Endothelial cell of umbilical vein (primary cell): ENCODE measurements around the gene CX3CR1. TPM values are rescaled to one million over a fixed set of nuclear protein-coding genes. Genes with fewer than 3 reads are reported as not detected.
"Not testable (repeated sequence)": the region's sequence is repeated elsewhere in the genome, so short reads cannot be mapped to it uniquely, and the experiment has no call there.

Experiments
- BruUV-seq: library from RNA; stranded (reverse); fragments of 400-500 nt; replicated peaks from 2 replicates; lab custom pipeline; 2021; lab: Mats Ljungman, UMichigan
- CTCF ChIA-PET: fragments of 300-600, 350-600 bp; sonication (Branson Sonifier 250); formaldehyde crosslinking; loops from one replicate; lab custom pipeline; 2021; ENCODE audit warnings: antibody characterized with exemption, inconsistent platforms; lab: Charles Lee
- POLR2A ChIA-PET: fragments of 300-600, 350-600 bp; sonication (Branson Sonifier 250); formaldehyde crosslinking; loops from one replicate; lab custom pipeline; 2021; ENCODE audit warnings: antibody characterized with exemption, inconsistent platforms; lab: Charles Lee
- DNase-seq: peaks from one replicate; pipeline ENCODE4 v3.0.0-alpha.2; 2011; ENCODE audit warnings: low read depth, low spot score
- FAIRE-seq: peaks from 2 replicates; lab custom pipeline; 2011; peaks lifted over from hg19 to GRCh38; lab: Jason Lieb, UNC
- H2AFZ ChIP-seq: 2 replicates; pipeline ENCODE4 v1.6.0; 2012; ENCODE audit warnings: low read depth, low read length, control low read depth, inconsistent platforms
- H3K27ac ChIP-seq: 2 replicates; pipeline ENCODE4 v1.5.1; 2011; ENCODE audit warnings: low read depth, mild to moderate bottlenecking, control low read depth, low read length, moderate library complexity; ENCODE audit not compliant: insufficient read depth
- H3K27me3 ChIP-seq, 2 experiments: 2 replicates each; pipeline versions ENCODE4 v1.6.0 to v1.6.1; 2011; ENCODE audit warnings: low read length in 2 of 2, mixed read lengths in 1 of 2; ENCODE audit not compliant: control insufficient read depth in 2 of 2, insufficient read depth in 2 of 2
- H3K36me3 ChIP-seq, 2 experiments: 2 replicates in 1 of 2; 3 replicates in 1 of 2; pipeline ENCODE4 v1.5.1; 2011; ENCODE audit warnings: low read length in 2 of 2, mild to moderate bottlenecking in 1 of 2, moderate library complexity in 1 of 2; ENCODE audit not compliant: control insufficient read depth in 2 of 2, insufficient read depth in 2 of 2; ENCODE audit errors: extremely low read depth in 1 of 2
- H3K4me1 ChIP-seq: 3 replicates; pipeline ENCODE4 v1.5.1; 2011; ENCODE audit warnings: mild to moderate bottlenecking, low read length; ENCODE audit not compliant: control insufficient read depth, insufficient read depth; ENCODE audit errors: extremely low read depth
- H3K4me2 ChIP-seq: 2 replicates; pipeline ENCODE4 v1.6.1; 2011; ENCODE audit warnings: low read length, control low read depth, mixed read lengths; ENCODE audit not compliant: insufficient read depth
- H3K4me3 ChIP-seq, 3 experiments: fragments of 200-600 bp in 1 of 3; sonication (generic), shearing (Covaris generic) in 1 of 3; replicated peaks in 1 of 3; 2 replicates each; pipeline ENCODE4 v1.5.1; 2011 to 2016; ENCODE audit warnings: control low read depth in 3 of 3, low read length in 3 of 3, mild to moderate bottlenecking in 2 of 3, inconsistent platforms in 1 of 3, low read depth in 1 of 3, moderate library complexity in 1 of 3; ENCODE audit not compliant: insufficient read depth in 1 of 3
- H3K79me2 ChIP-seq: 2 replicates; pipeline ENCODE4 v1.6.0; 2012; ENCODE audit warnings: low read length, inconsistent platforms; ENCODE audit not compliant: control insufficient read depth, insufficient read depth
- H3K9ac ChIP-seq: replicated peaks from 2 replicates; pipeline ENCODE3; 2011; ENCODE audit warnings: low read length, control low read depth; ENCODE audit not compliant: insufficient read depth; ENCODE audit errors: extremely low read depth
- H3K9me1 ChIP-seq: replicated peaks from 3 replicates; pipeline ENCODE4 v1.6.0; 2011; ENCODE audit warnings: mild to moderate bottlenecking, low read length; ENCODE audit not compliant: control insufficient read depth, insufficient read depth; ENCODE audit errors: extremely low read depth
- H3K9me3 ChIP-seq: replicated peaks from 2 replicates; pipeline ENCODE4 v1.5.1; 2012; ENCODE audit warnings: low read length, inconsistent platforms; ENCODE audit not compliant: control insufficient read depth, insufficient read depth
- H4K20me1 ChIP-seq: replicated peaks from 2 replicates; pipeline ENCODE3; 2011; ENCODE audit warnings: mild to moderate bottlenecking, low read length; ENCODE audit not compliant: control insufficient read depth, insufficient read depth; ENCODE audit errors: extremely low read depth
- EZH2 ChIP-seq: IDR thresholded peaks from 2 replicates; pipeline ENCODE4 v1.6.1; 2012; ENCODE audit warnings: borderline replicate concordance, low read depth, mild to moderate bottlenecking, moderate library complexity, low read length, inconsistent platforms; ENCODE audit not compliant: severe bottlenecking
- FOS ChIP-seq: IDR thresholded peaks from 2 replicates; pipeline ENCODE4 v1.6.1; 2011; ENCODE audit warnings: mild to moderate bottlenecking, low read length, moderate library complexity, borderline replicate concordance; ENCODE audit not compliant: insufficient read depth
- GATA2 ChIP-seq: IDR thresholded peaks from 2 replicates; pipeline ENCODE4 v1.7.0; 2011; ENCODE audit warnings: low read depth, mild to moderate bottlenecking, moderate library complexity, mixed read lengths, low read length; ENCODE audit not compliant: insufficient read length, insufficient read depth
- JUN ChIP-seq: IDR thresholded peaks from 2 replicates; pipeline ENCODE4 v1.6.1; 2011; ENCODE audit warnings: borderline replicate concordance, low read depth; ENCODE audit not compliant: insufficient read length, insufficient read depth
- MYC ChIP-seq: IDR thresholded peaks from one replicate; pipeline ENCODE4 v1.6.1; 2011; ENCODE audit warnings: mild to moderate bottlenecking, low read depth, low read length
- POLR2A ChIP-seq: IDR thresholded peaks from 2 replicates; pipeline ENCODE4 v1.6.1; 2012; ENCODE audit warnings: low read depth, mild to moderate bottlenecking, control low read depth, low read length
- POLR2AphosphoS5 ChIP-seq: IDR thresholded peaks from 2 replicates; pipeline ENCODE4 v1.6.1; 2012; ENCODE audit warnings: low read depth, mild to moderate bottlenecking, control low read depth, low read length, moderate library complexity; ENCODE audit not compliant: insufficient read depth
- dilution Hi-C: fragments of 300-500 bp; cut with MboI; formaldehyde crosslinking; loops from one replicate; pipeline ENCODE4 v1.15.0; 2019; ENCODE audit warnings: low sequenced_read_pairs; ENCODE audit not compliant: extremely low pct_ligation_motif_present
- intact Hi-C: fragments of 100-400 bp; cut with micrococcal nuclease; formaldehyde crosslinking; loops from one replicate; pipeline ENCODE4 v1.10.0; 2022
- polyA plus RNA-seq, 4 experiments: library from polyadenylated mRNA; depleted of rRNA in 3 of 4; stranded (reverse) in 3 of 4; unstranded in 1 of 4; fragments of >200 nt; gene quantifications; 2 replicates each; pipeline versions ENCODE4 v1.2.1 to v1.2.3, GENCODE V29; 2011 to 2012; ENCODE audit warnings: missing spikeins in 1 of 4
- total RNA-seq: library from RNA; stranded (reverse); gene quantifications from 2 replicates; pipeline ENCODE4 v1.2.3, GENCODE V29; 2021
- TF ChIP-seq, protein P1 (sequence below), 2 donors: IDR thresholded peaks; 1 replicate in 1 of 2; 2 replicates in 1 of 2; pipeline ENCODE4 v1.5.1; 2011; ENCODE audit warnings: low read length in 2 of 2, mild to moderate bottlenecking in 2 of 2, moderate library complexity in 2 of 2, control low read depth in 1 of 2, inconsistent platforms in 1 of 2, low read depth in 1 of 2; ENCODE audit not compliant: insufficient read depth in 1 of 2; ENCODE audit errors: extremely low read depth in 1 of 2
- TF ChIP-seq, protein P2 (sequence below): IDR thresholded peaks from 2 replicates; pipeline ENCODE4 v1.6.1; 2011; ENCODE audit not compliant: insufficient read depth, insufficient read length

CX3CR1 gene
- total and polyA plus RNA-seq, 2 donors (not counting 3 experiments of a cell fraction or from before 2014, with no cell fraction given), result not detected

DNA sequence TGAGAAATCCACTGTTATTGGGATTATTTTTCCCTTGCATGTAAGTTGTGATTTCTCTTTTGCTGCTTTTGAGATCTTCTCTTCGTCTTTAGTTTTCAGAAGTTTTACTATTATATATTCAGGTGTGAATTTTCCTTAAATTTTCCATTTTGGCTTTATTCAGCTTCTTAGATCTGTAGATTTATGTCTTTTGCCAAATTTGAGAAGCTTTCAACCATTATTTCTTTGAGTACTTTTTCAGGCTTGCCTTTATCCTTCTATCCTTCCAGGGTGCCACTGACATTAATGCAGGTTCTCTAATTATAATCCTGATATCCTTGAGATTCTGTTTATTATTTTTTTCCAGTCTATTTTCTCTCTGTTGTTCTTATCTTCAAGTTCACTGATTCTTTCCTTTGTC lies 49.4 kb downstream of the CX3CR1 start:
- Histone ChIP-seq H3K9ac (no peak overlapping the region), H3K36me3 (no peaks in the 10 kb centered on the region), H4K20me1 (no peaks in the 10 kb centered on the region), H3K9me3 (no peaks in the 10 kb centered on the region), H3K4me2 (no peak overlapping the region), H3K4me1 (no peaks in the 10 kb centered on the region), H3K27me3 (peaks cover 21% of the 10 kb centered on the region in 2 experiments), H3K79me2 (no peaks in the 10 kb centered on the region), H3K27ac (no peak overlapping the region), H2AFZ (no peak overlapping the region), H3K9me1 (no peaks in the 10 kb centered on the region), H3K4me3 (no peak overlapping the region)
- POLR2A ChIA-PET, result no interaction called here
- no peak for TF ChIP-seq FOS
- no peak for TF ChIP-seq JUN
- BruUV-seq, result no TSS peak
- dilution Hi-C loops, result no loop called here
- no peak for DNase-seq
- CTCF ChIA-PET, result no interaction called here
- FAIRE-seq, result no peak
- intact Hi-C loops, result no loop called here

DNA sequence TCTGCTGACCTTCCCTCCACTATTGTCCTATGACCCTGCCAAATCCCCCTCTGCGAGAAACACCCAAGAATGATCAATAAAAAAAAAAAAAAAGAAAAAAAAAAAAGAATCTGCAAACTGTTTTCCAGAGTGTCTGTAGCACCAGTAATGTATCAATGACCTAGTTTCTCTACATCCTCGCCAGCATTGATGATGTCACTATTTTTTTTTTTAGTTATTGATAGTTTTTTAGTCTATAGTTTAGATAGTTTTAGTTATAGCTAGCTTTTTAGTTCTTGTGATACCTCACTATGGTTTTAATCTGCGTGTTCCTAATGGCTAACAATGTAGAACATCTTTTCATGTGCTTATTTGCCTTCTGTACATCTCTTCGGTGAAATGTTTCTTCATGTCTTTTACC lies 51.3 kb downstream of the CX3CR1 start:
- H3K4me1 ChIP-seq, result no peaks in the 10 kb centered on the region
- ChIA-PET POLR2A (no interaction called here), CTCF (no interaction called here)
- H3K4me3 ChIP-seq, result no peak overlapping the region
- intact Hi-C loops (no loop called here), dilution Hi-C loops (no loop called here)
- no peak for FAIRE-seq
- no peak overlapping the region for H3K4me2 ChIP-seq
- H3K27me3 ChIP-seq, result peaks cover 18 to 20% of the 10 kb centered on the region in 2 experiments
- no peak overlapping the region for H3K27ac ChIP-seq
- BruUV-seq, result no TSS peak
- H3K79me2 ChIP-seq, result no peaks in the 10 kb centered on the region
- H3K9me1 ChIP-seq, result no peaks in the 10 kb centered on the region
- H3K36me3 ChIP-seq, result no peaks in the 10 kb centered on the region
- H3K9ac ChIP-seq, result no peak overlapping the region
- no peaks in the 10 kb centered on the region for H3K9me3 ChIP-seq
- DNase-seq, result no peak
- H4K20me1 ChIP-seq, result no peaks in the 10 kb centered on the region
- H2AFZ ChIP-seq, result no peak overlapping the region
- TF ChIP-seq POLR2AphosphoS5 (no peak), MYC (no peak), EZH2 (no peak), POLR2A (no peak), GATA2 (no peak), FOS (no peak), JUN (no peak)
- TF ChIP-seq, protein P1, sequence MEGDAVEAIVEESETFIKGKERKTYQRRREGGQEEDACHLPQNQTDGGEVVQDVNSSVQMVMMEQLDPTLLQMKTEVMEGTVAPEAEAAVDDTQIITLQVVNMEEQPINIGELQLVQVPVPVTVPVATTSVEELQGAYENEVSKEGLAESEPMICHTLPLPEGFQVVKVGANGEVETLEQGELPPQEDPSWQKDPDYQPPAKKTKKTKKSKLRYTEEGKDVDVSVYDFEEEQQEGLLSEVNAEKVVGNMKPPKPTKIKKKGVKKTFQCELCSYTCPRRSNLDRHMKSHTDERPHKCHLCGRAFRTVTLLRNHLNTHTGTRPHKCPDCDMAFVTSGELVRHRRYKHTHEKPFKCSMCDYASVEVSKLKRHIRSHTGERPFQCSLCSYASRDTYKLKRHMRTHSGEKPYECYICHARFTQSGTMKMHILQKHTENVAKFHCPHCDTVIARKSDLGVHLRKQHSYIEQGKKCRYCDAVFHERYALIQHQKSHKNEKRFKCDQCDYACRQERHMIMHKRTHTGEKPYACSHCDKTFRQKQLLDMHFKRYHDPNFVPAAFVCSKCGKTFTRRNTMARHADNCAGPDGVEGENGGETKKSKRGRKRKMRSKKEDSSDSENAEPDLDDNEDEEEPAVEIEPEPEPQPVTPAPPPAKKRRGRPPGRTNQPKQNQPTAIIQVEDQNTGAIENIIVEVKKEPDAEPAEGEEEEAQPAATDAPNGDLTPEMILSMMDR (IDR thresholded peaks at IDR 0.05; ENCODE audit: extremely low read depth in 1 of 2, insufficient read depth in 1 of 2, low read depth in 1 of 2, low read length in 2 of 2), result no peak
- TF ChIP-seq, protein P2, sequence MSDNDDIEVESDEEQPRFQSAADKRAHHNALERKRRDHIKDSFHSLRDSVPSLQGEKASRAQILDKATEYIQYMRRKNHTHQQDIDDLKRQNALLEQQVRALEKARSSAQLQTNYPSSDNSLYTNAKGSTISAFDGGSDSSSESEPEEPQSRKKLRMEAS, result no peak

DNA sequence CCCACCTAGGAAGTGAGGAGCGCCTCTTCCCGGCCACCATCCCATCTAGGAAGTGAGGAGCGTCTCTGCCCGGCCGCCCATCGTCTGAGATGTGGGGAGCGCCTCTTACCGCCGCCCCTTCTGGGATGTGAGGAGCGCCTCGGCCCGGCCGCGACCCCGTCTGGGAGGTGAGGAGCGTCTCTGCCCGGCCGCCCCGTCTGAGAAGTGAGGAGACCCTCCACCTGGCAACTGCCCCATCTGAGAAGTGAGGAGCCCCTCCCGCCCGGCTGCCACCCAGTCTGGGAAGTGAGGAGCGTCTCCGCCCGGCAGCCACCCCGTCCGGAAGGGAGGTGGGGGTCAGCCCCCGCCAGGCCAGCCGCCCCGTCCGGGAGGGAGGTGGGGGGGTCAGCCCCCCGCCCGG lies 52.2 kb downstream of the CX3CR1 start:
- DNase-seq, H3K4me3 ChIP-seq, intact Hi-C loops, CTCF ChIA-PET, FAIRE-seq, H3K36me3 ChIP-seq, H3K9me3 ChIP-seq, H3K9ac ChIP-seq, H4K20me1 ChIP-seq, H3K79me2 ChIP-seq, POLR2A ChIA-PET, H3K9me1 ChIP-seq, H2AFZ ChIP-seq, H3K4me2 ChIP-seq, BruUV-seq, H3K4me1 ChIP-seq, H3K27ac ChIP-seq, dilution Hi-C loops: not testable (repeated sequence)
- peaks cover 13% of the 10 kb centered on the region in 2 experiments for H3K27me3 ChIP-seq
